Epithelial cell of proximal tubule (primary cell): ENCODE results near the gene ZNF143. TPM values are rescaled to one million over a fixed set of nuclear protein-coding genes. Genes with fewer than 3 reads are reported as not detected.

Experiments used
- DNase-seq: peaks from one replicate; pipeline ENCODE4 v3.0.0-alpha.2; 2011; ENCODE audit warnings: low read depth
- H3K4me3 ChIP-seq: 2 replicates; pipeline ENCODE4 v1.5.1; 2011; ENCODE audit warnings: low read depth, mild to moderate bottlenecking, low read length
- CTCF ChIP-seq: conservative IDR thresholded peaks from 2 replicates; pipeline ENCODE4 v1.5.1; 2012; ENCODE audit warnings: low read depth, mild to moderate bottlenecking, low read length
- total RNA-seq: library from RNA; depleted of rRNA; stranded (reverse); fragments of >200 nt; gene quantifications from 2 replicates; pipeline ENCODE4 v1.2.3, GENCODE V29; 2015

The ZNF143 gene
- total RNA-seq, 1 donor from 2014 or later, result 17.8 TPM

GRCh38 chr11:9575260-9576240 lies 114.7 kb downstream of the ZNF143 start:
- DNase-seq, result no peak
- H3K4me3 ChIP-seq, result peak overlapping the region; percentile 83
- no peak for TF ChIP-seq CTCF

- DNase-seq, result no peak
- no peak for TF ChIP-seq CTCF
- H3K4me3 ChIP-seq, result peak overlapping the region; percentile 83
Measured at GRCh38 chr11:9576701-9577381, 116.0 kb downstream of the ZNF143 start.

- peak overlapping the region; percentile 83 for H3K4me3 ChIP-seq
- no peak for DNase-seq
- no peak for TF ChIP-seq CTCF
Measured at GRCh38 chr11:9577556-9577955, 116.7 kb downstream of the ZNF143 start.

Other genes with a start within 250 kb of the ZNF143 start
- 71.6 and 75.0 TPM in 2 replicates for gene DENND5A, start 195.7 kb upstream of the ZNF143 start, total RNA-seq
- 36.8 and 38.0 TPM in 2 replicates for gene TMEM41B, start 146.4 kb upstream of the ZNF143 start, total RNA-seq
- 57.5 and 60.6 TPM in 2 replicates for gene IPO7, start 76.4 kb upstream of the ZNF143 start, total RNA-seq
- 61.2 and 105 TPM in 2 replicates for gene WEE1, start 112.7 kb downstream of the ZNF143 start, total RNA-seq
- gene SWAP70, start 203.1 kb downstream of the ZNF143 start, total RNA-seq, result 15.2 and 15.5 TPM in 2 replicates